ENCODE data around the gene UPK1A. TPM values are rescaled to one million over a fixed set of nuclear protein-coding genes. Genes with fewer than 3 reads are reported as not detected.

Gene UPK1A
- total RNA-seq, 1 donor from 2014 or later: not detected

DNA sequence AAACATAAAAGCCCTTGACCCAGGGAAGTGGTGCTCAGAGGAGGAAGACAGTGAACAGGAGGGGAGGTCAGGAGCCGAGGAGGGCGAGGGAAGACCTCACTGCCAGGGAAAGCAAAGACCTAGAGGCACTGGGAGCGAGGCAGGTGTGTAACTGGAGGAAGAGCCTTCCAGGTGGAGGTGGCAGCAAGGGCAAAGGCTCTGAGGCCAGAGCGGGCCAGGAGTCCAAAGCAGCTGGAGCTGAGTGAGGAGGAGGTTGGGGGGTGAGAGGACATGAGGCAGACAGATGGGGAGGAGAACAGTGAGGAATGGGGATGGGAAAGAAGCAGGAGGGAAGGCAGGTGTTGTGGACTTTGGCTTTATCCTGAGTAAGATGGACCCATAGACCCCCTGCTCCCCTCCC lies 3.7 kb downstream of the UPK1A start:
- no peaks in the 10 kb centered on the region for H3K9me3 Mint-ChIP-seq (ENCODE audit: unreplicated experiment)
- DNase-seq (ENCODE audit: extremely low spot score, unreplicated experiment): no peak
- no peak overlapping the region for H3K4me3 Mint-ChIP-seq (ENCODE audit: unreplicated experiment)
- peaks cover 15% of the 10 kb centered on the region for H3K27me3 Mint-ChIP-seq (ENCODE audit: unreplicated experiment)
- TF ChIP-seq, protein P1, sequence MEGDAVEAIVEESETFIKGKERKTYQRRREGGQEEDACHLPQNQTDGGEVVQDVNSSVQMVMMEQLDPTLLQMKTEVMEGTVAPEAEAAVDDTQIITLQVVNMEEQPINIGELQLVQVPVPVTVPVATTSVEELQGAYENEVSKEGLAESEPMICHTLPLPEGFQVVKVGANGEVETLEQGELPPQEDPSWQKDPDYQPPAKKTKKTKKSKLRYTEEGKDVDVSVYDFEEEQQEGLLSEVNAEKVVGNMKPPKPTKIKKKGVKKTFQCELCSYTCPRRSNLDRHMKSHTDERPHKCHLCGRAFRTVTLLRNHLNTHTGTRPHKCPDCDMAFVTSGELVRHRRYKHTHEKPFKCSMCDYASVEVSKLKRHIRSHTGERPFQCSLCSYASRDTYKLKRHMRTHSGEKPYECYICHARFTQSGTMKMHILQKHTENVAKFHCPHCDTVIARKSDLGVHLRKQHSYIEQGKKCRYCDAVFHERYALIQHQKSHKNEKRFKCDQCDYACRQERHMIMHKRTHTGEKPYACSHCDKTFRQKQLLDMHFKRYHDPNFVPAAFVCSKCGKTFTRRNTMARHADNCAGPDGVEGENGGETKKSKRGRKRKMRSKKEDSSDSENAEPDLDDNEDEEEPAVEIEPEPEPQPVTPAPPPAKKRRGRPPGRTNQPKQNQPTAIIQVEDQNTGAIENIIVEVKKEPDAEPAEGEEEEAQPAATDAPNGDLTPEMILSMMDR (IDR thresholded peaks at IDR 0.05): no peak
- H3K36me3 Mint-ChIP-seq (ENCODE audit: unreplicated experiment): no peaks in the 10 kb centered on the region
- no peak overlapping the region for H3K27ac Mint-ChIP-seq (ENCODE audit: unreplicated experiment)
- H3K4me1 Mint-ChIP-seq (ENCODE audit: unreplicated experiment): peaks cover 8% of the 10 kb centered on the region

DNA sequence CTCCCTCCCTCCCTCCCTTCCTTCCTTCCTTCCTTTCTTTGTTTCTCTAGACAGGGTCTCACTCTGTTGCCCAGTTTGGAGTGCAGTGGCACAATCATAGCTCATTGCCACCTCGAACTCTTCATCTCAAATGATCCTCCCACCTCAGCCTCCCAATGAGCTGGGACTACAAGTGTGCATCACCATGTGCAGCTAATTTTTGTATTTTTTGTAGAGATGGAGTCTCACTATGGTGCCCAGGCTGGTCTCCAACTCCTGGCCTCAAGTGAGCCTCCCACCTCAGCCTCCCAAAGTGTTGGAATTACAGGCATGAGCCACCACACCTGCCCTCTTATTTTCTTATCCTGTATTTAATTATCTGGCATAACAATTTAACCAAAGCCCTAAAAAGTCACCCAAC lies 4.4 kb downstream of the UPK1A start:
- H3K4me1 Mint-ChIP-seq (ENCODE audit: unreplicated experiment): peaks cover 8% of the 10 kb centered on the region
- H3K27ac Mint-ChIP-seq (ENCODE audit: unreplicated experiment): no peak overlapping the region
- no peak overlapping the region for H3K4me3 Mint-ChIP-seq (ENCODE audit: unreplicated experiment)
- no peaks in the 10 kb centered on the region for H3K9me3 Mint-ChIP-seq (ENCODE audit: unreplicated experiment)
- DNase-seq (ENCODE audit: extremely low spot score, unreplicated experiment): no peak
- TF ChIP-seq, protein P1 (IDR thresholded peaks at IDR 0.05): no peak
- H3K27me3 Mint-ChIP-seq (ENCODE audit: unreplicated experiment): peaks cover 16% of the 10 kb centered on the region
- no peaks in the 10 kb centered on the region for H3K36me3 Mint-ChIP-seq (ENCODE audit: unreplicated experiment)

DNA sequence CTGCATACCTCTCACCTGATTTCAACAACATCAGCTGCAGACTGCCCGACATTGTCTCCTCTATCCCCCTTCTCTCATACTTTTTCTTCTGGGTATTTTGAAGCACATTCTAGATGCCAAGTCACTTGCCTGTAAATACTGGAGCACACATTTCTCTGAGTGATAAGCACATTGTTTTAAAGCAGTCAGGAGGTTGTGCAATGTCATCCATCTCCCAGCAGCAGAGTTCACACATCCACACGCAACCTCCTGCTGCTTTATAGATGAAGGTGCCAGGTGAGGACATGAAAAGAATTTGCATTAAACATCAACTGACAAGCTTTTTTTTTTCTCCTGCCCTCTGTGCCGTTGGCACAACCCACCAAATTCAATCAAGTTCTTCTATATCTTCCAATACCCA lies 5.5 kb downstream of the UPK1A start:
- peaks cover 18% of the 10 kb centered on the region for H3K27me3 Mint-ChIP-seq (ENCODE audit: unreplicated experiment)
- H3K27ac Mint-ChIP-seq (ENCODE audit: unreplicated experiment): no peak overlapping the region
- TF ChIP-seq, protein P1 (IDR thresholded peaks at IDR 0.05): no peak
- H3K9me3 Mint-ChIP-seq (ENCODE audit: unreplicated experiment): no peaks in the 10 kb centered on the region
- H3K4me1 Mint-ChIP-seq (ENCODE audit: unreplicated experiment): peaks cover 8% of the 10 kb centered on the region
- no peak overlapping the region for H3K4me3 Mint-ChIP-seq (ENCODE audit: unreplicated experiment)
- no peaks in the 10 kb centered on the region for H3K36me3 Mint-ChIP-seq (ENCODE audit: unreplicated experiment)
- no peak for DNase-seq (ENCODE audit: extremely low spot score, unreplicated experiment)

DNA sequence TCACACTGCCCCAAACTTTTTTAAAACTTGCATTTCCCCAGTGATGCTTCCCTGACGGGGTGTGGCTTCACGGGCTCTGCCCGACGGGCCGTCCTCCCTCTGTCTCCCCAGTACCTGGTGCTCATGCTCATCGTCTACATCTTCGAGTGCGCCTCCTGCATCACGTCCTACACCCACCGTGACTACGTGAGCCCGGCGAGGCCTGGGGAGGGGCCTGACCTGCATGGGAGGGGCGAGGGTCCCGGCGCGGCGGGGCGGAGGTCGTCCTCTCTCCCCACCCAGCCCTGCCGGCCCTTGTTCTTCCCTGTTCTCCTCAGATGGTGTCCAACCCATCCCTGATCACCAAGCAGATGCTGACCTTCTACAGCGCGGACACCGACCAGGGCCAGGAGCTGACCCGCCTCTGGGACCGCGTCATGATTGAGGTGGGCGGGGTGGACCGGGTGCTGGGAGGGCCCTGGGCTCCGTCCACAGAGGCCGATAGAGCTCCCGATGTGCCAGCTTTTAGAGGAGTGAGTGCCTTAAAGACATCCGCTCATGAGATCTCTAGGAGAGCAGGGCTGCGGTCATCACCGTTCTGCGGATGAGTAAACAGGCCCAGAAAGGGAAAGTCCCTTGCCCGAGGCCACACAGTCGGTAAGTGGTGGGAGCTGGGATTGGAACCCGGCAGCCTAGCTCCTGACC lies 6.9 kb downstream of the UPK1A start:
- Mint-ChIP-seq H3K4me3 (ENCODE audit: unreplicated experiment) (peak overlapping the region; percentile 73), H3K4me1 (ENCODE audit: unreplicated experiment) (peaks cover 8% of the 10 kb centered on the region), H3K27me3 (ENCODE audit: unreplicated experiment) (peaks cover 18% of the 10 kb centered on the region), H3K36me3 (ENCODE audit: unreplicated experiment) (no peaks in the 10 kb centered on the region), H3K27ac (ENCODE audit: unreplicated experiment) (peak overlapping the region; percentile 39), H3K9me3 (ENCODE audit: unreplicated experiment) (no peaks in the 10 kb centered on the region)
- DNase-seq (ENCODE audit: extremely low spot score, unreplicated experiment): no peak
- TF ChIP-seq, protein P1 (IDR thresholded peaks at IDR 0.05): no peak

DNA sequence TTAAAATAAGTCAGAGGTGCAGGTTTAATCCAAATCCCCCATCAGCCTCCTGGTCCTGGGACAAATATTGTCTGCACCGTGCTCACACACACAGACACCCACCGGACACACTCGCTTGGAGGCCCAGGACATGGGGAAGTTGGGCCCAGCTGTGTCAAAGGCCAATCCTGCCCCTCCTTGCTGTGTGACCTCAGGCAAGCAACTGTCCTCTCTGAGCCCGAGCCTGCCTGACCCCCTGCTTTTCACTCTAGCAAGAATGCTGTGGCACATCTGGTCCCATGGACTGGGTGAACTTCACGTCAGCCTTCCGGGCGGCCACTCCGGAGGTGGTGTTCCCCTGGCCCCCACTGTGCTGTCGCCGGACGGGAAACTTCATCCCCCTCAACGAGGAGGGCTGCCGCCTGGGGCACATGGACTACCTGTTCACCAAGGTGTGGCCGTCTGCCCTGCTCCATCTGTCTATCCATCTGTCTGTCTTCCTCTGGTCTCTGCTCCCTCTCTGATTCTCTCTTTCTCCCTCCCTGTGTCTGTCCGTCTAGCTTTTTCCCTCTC lies 9.3 kb downstream of the UPK1A start:
- Mint-ChIP-seq H3K4me3 (ENCODE audit: unreplicated experiment) (no peak overlapping the region), H3K27me3 (ENCODE audit: unreplicated experiment) (peaks cover 8% of the 10 kb centered on the region), H3K36me3 (ENCODE audit: unreplicated experiment) (no peaks in the 10 kb centered on the region), H3K27ac (ENCODE audit: unreplicated experiment) (no peak overlapping the region), H3K4me1 (ENCODE audit: unreplicated experiment) (peaks cover 8% of the 10 kb centered on the region), H3K9me3 (ENCODE audit: unreplicated experiment) (no peaks in the 10 kb centered on the region)
- DNase-seq (ENCODE audit: extremely low spot score, unreplicated experiment): no peak
- TF ChIP-seq, protein P1 (IDR thresholded peaks at IDR 0.05): no peak

Data from osteocyte (in vitro differentiated cells).